Lung (tissue), 12 donors: ENCODE data around the gene DPCD. TPM values are rescaled to one million over a fixed set of nuclear protein-coding genes. Genes with fewer than 3 reads are reported as not detected.

ENCODE experiments used
- ATAC-seq: fragments of 200-7000 bp; cut with Tn5 transposase; one replicate; pipeline ENCODE4 v1.9.1; 2020; ENCODE audit warnings: moderate number of reproducible peaks; ENCODE audit not compliant: insufficient read depth, low FRiP score
- DNase-seq, 3 donors: peaks; one replicate each; pipeline ENCODE4 v3.0.0-alpha.2; 2013 to 2017
- H3K27ac ChIP-seq, 2 donors: one replicate each; pipeline ENCODE4 v1.5.1; 2013; ENCODE audit warnings: mild to moderate bottlenecking in 2 of 2, moderate library complexity in 2 of 2, control low read depth in 1 of 2, inconsistent platforms in 1 of 2, low read depth in 1 of 2, low read length in 1 of 2
- H3K27me3 ChIP-seq, 3 donors: one replicate each; pipeline ENCODE4 v1.5.1; 2013; ENCODE audit warnings: low read length in 2 of 3; ENCODE audit not compliant: control insufficient read depth in 3 of 3, insufficient read depth in 3 of 3
- H3K36me3 ChIP-seq, 4 donors: one replicate each; pipeline ENCODE4 v1.5.1; 2013; ENCODE audit warnings: low read length in 4 of 4, mild to moderate bottlenecking in 1 of 4, moderate library complexity in 1 of 4; ENCODE audit not compliant: control insufficient read depth in 4 of 4, insufficient read depth in 4 of 4
- H3K4me1 ChIP-seq, 5 donors: one replicate each; pipeline ENCODE4 v1.5.1; 2013; ENCODE audit warnings: low read length in 5 of 5, mild to moderate bottlenecking in 2 of 5, moderate library complexity in 1 of 5; ENCODE audit not compliant: control insufficient read depth in 5 of 5, insufficient read depth in 5 of 5
- H3K4me3 ChIP-seq: one replicate; pipeline ENCODE4 v1.5.1; 2013; ENCODE audit warnings: mild to moderate bottlenecking, control low read depth, moderate library complexity
- H3K9ac ChIP-seq, 2 donors: one replicate each; pipeline ENCODE4 v1.5.1; 2013; ENCODE audit warnings: low read length in 2 of 2, control low read depth in 1 of 2; ENCODE audit not compliant: insufficient read depth in 1 of 2
- H3K9me3 ChIP-seq, 4 donors: one replicate each; pipeline ENCODE4 v1.5.1; 2013; ENCODE audit warnings: low read length in 3 of 4, mild to moderate bottlenecking in 1 of 4, moderate library complexity in 1 of 4; ENCODE audit not compliant: control insufficient read depth in 4 of 4, insufficient read depth in 3 of 4
- CTCF ChIP-seq: IDR thresholded peaks from 2 replicates; pipeline ENCODE4 v1.5.1; 2012; ENCODE audit warnings: mild to moderate bottlenecking; ENCODE audit errors: control extremely low read depth, extremely low read depth
- WGBS, 2 donors: extraction: QIAGEN DNeasy Blood & Tissue Kit; methylation state at CpG; one replicate each; pipeline ENCODE4 v1.1.7; 2013; 5-methylcytosine and 5-hydroxymethylcytosine counted together
- polyA plus RNA-seq, 2 donors: library from polyadenylated mRNA; stranded (reverse); fragments of 200-250 nt; gene quantifications; one replicate each; pipeline ENCODE4 v1.2.1, GENCODE V29; 2013
- total RNA-seq, 2 donors: library from RNA; depleted of rRNA in 1 of 2; stranded (reverse); fragments of >200 nt in 1 of 2; gene quantifications; one replicate each; pipeline ENCODE4 v1.2.1, GENCODE V29; 2014 to 2021
- donor health status: control.
- donor health status: control.
- donor health status: Bipolar disorder and iron deficiency.
- donor health status: healthy.
- donor health status: DM: yes; HTN: yes; CAD: no.

The DPCD gene
- total and polyA plus RNA-seq, 4 donors, result 24.1 to 31.8 (median 25.9) TPM

GRCh38 chr10:101616415-101617101, 28.4 kb downstream of the DPCD start:
- 89% methylated on average over 9 of the region's 9 CpGs for WGBS, 2 donors
- H3K9ac ChIP-seq, result no peak overlapping the region
- no peak overlapping the region for H3K4me3 ChIP-seq
- H3K4me1 ChIP-seq, result peaks cover 0 to 4% (median 0%) of the 10 kb centered on the region in 5 donors
- peaks cover 0 to 39% (median 6%) of the 10 kb centered on the region in 4 donors for H3K36me3 ChIP-seq
- ATAC-seq (no peak), DNase-seq (no peak)
- H3K27me3 ChIP-seq, result no peaks in the 10 kb centered on the region
- TF ChIP-seq CTCF, result no peak
- no peak overlapping the region for H3K27ac ChIP-seq
- H3K9me3 ChIP-seq, result no peaks in the 10 kb centered on the region

GRCh38 chr10:101617102-101617823, 29.1 kb downstream of the DPCD start:
- Histone ChIP-seq H3K9ac (no peak overlapping the region), H3K4me3 (no peak overlapping the region), H3K9me3 (no peaks in the 10 kb centered on the region), H3K27me3 (no peaks in the 10 kb centered on the region), H3K4me1 (peaks cover 0 to 4% (median 0%) of the 10 kb centered on the region in 5 donors), H3K36me3 (peaks cover 0 to 32% (median 3%) of the 10 kb centered on the region in 4 donors), H3K27ac (no peak overlapping the region)
- 63 to 77% methylated on average over 8 of the region's 8 CpGs for WGBS, 2 donors
- ATAC-seq (no peak), DNase-seq (no peak)
- TF ChIP-seq CTCF, result no peak

- DNase-seq (no peak), ATAC-seq (no peak)
- Histone ChIP-seq H3K27me3 (no peaks in the 10 kb centered on the region), H3K27ac (no peak overlapping the region), H3K4me3 (no peak overlapping the region), H3K36me3 (peaks cover 0 to 31% (median 3%) of the 10 kb centered on the region in 4 donors), H3K4me1 (peaks cover 0 to 4% (median 0%) of the 10 kb centered on the region in 5 donors), H3K9ac (no peak overlapping the region), H3K9me3 (no peaks in the 10 kb centered on the region)
- no peak for TF ChIP-seq CTCF
- WGBS, 2 donors, result 77 to 83% methylated on average over 4 of the region's 4 CpGs
These were observed 29.9 kb downstream of the DPCD start for GRCh38 chr10:101617824-101618568.
